Coronary artery (tissue), 2 donors: Measurements from ENCODE around the gene SORCS1.

Source experiments
- DNase-seq: peaks from one replicate; pipeline ENCODE4 v3.0.0-alpha.2; 2017; ENCODE audit warnings: low spot score
- H3K27ac ChIP-seq, 2 donors: fragments of 200-600 bp; sonication (generic); one replicate each; pipeline ENCODE4 v1.5.1; 2016 to 2019
- H3K4me3 ChIP-seq: fragments of 200-600 bp; sonication (generic); 2 replicates; pipeline ENCODE4 v1.5.1; 2016; ENCODE audit warnings: mild to moderate bottlenecking, moderate library complexity
- CTCF ChIP-seq: fragments of 200-600 bp; sonication (generic); IDR thresholded peaks from one replicate; pipeline ENCODE4 v1.5.1; 2019; ENCODE audit warnings: antibody characterized with exemption

Gene SORCS1

GRCh38 chr10:106609470-106610266 is 554.8 kb downstream of the SORCS1 start:
- DNase-seq = no peak
- H3K4me3 ChIP-seq = no peak overlapping the region
- TF ChIP-seq CTCF = no peak
- H3K27ac ChIP-seq = no peak overlapping the region

GRCh38 chr10:106608066-106608465 is 556.4 kb downstream of the SORCS1 start:
- TF ChIP-seq CTCF = no peak
- no peak for DNase-seq
- Histone ChIP-seq H3K27ac (no peak overlapping the region), H3K4me3 (no peak overlapping the region)

- no peak for DNase-seq
- no peak overlapping the region for H3K4me3 ChIP-seq
- no peak overlapping the region for H3K27ac ChIP-seq
- TF ChIP-seq CTCF = no peak
These were observed 569.2 kb downstream of the SORCS1 start for GRCh38 chr10:106595281-106595680.

- H3K4me3 ChIP-seq = no peak overlapping the region
- DNase-seq = no peak
- no peak overlapping the region for H3K27ac ChIP-seq
- TF ChIP-seq CTCF = no peak
These were observed 570.6 kb downstream of the SORCS1 start for GRCh38 chr10:106593876-106594275.

GRCh38 chr10:106592396-106592795 is 572.1 kb downstream of the SORCS1 start:
- no peak for TF ChIP-seq CTCF
- Histone ChIP-seq H3K4me3 (no peak overlapping the region), H3K27ac (no peak overlapping the region)
- no peak for DNase-seq

- no peak for TF ChIP-seq CTCF
- no peak for DNase-seq
- no peak overlapping the region for H3K4me3 ChIP-seq
- no peak overlapping the region for H3K27ac ChIP-seq
These were observed 582.2 kb downstream of the SORCS1 start for GRCh38 chr10:106582291-106582690.

- Histone ChIP-seq H3K4me3 (no peak overlapping the region), H3K27ac (no peak overlapping the region)
- no peak for TF ChIP-seq CTCF
- no peak for DNase-seq
These were observed 586.8 kb downstream of the SORCS1 start for GRCh38 chr10:106577756-106578155.
